Glomerular endothelial cell (primary cell): ENCODE results near the gene PDE8A. TPM values are rescaled to one million over a fixed set of nuclear protein-coding genes. Genes with fewer than 3 reads are reported as not detected.
"Not testable (repeated sequence)": the region's sequence is repeated elsewhere in the genome, so short reads cannot be mapped to it uniquely, and the experiment has no call there.

Experiments used
- DNase-seq: peaks from one replicate; pipeline ENCODE4 v3.0.0-alpha.2; 2011; ENCODE audit warnings: low read depth, low spot score; ENCODE audit errors: extremely low read depth
- total RNA-seq: library from RNA; depleted of rRNA; stranded (reverse); fragments of >200 nt; gene quantifications from 2 replicates; pipeline ENCODE4 v1.2.3, GENCODE V29; 2015

PDE8A gene
- total RNA-seq, 1 donor from 2014 or later = 38.5 TPM

- DNase-seq = no peak
Observed at GRCh38 chr15:84960391-84961113, 21.1 kb upstream of the PDE8A start.

GRCh38 chr15:84961114-84961452 is 20.6 kb upstream of the PDE8A start:
- no peak for DNase-seq

- no peak for DNase-seq
Observed at GRCh38 chr15:84961707-84962106, 19.9 kb upstream of the PDE8A start.

- DNase-seq = no peak
Observed at GRCh38 chr15:84962955-84963354, 18.7 kb upstream of the PDE8A start.

- no peak for DNase-seq
Observed at GRCh38 chr15:84967380-84967779, 14.3 kb upstream of the PDE8A start.

- DNase-seq = no peak
Observed at GRCh38 chr15:84968301-84968700, 13.4 kb upstream of the PDE8A start.

- DNase-seq = no peak
Observed at GRCh38 chr15:84969257-84969656, 12.4 kb upstream of the PDE8A start.

- DNase-seq = no peak
Observed at GRCh38 chr15:84970843-84971242, 10.8 kb upstream of the PDE8A start.

- no peak for DNase-seq
Observed at GRCh38 chr15:84973492-84974460, 7.9 kb upstream of the PDE8A start.

GRCh38 chr15:84975871-84976351 is 5.7 kb upstream of the PDE8A start:
- DNase-seq = no peak

- no peak for DNase-seq
Observed at GRCh38 chr15:84976746-84977345, 4.8 kb upstream of the PDE8A start.

- DNase-seq = no peak
Observed at GRCh38 chr15:84979651-84980050, 2.0 kb upstream of the PDE8A start.

- no peak for DNase-seq
Observed at GRCh38 chr15:84980196-84981053, 1.2 kb upstream of the PDE8A start.

GRCh38 chr15:84981054-84981710 is 474 bp upstream of the PDE8A start:
- no peak for DNase-seq

- DNase-seq = no peak
Observed at GRCh38 chr15:84982301-84982920, 755 bp downstream of the PDE8A start.

- DNase-seq = no peak
Observed at GRCh38 chr15:84983294-84983693, 1.6 kb downstream of the PDE8A start.

GRCh38 chr15:84983711-84984110 is 2.1 kb downstream of the PDE8A start:
- no peak for DNase-seq

- DNase-seq = no peak
Observed at GRCh38 chr15:84985158-84985557, 3.5 kb downstream of the PDE8A start.

GRCh38 chr15:84987351-84987750 is 5.7 kb downstream of the PDE8A start:
- DNase-seq = not testable (repeated sequence)
